Subcutaneous abdominal adipose tissue (tissue), 5 donors: ENCODE data around the gene MRE11.

Experiments
- H3K27ac ChIP-seq: one replicate; pipeline ENCODE4 v1.7.0; 2013; ENCODE audit warnings: low read depth, mild to moderate bottlenecking, inconsistent platforms, low read length, moderate library complexity
- H3K27me3 ChIP-seq, 5 donors: one replicate each; pipeline ENCODE4 v1.7.0; 2013; ENCODE audit warnings: low read length in 5 of 5, inconsistent platforms in 1 of 5; ENCODE audit not compliant: control insufficient read depth in 5 of 5, insufficient read depth in 4 of 5
- H3K36me3 ChIP-seq, 5 donors: one replicate each; pipeline ENCODE4 v1.7.0; 2013; ENCODE audit warnings: low read length in 5 of 5; ENCODE audit not compliant: control insufficient read depth in 5 of 5, insufficient read depth in 5 of 5
- H3K4me1 ChIP-seq, 5 donors: one replicate each; pipeline ENCODE4 v1.7.0; 2013; ENCODE audit warnings: low read length in 5 of 5, mild to moderate bottlenecking in 3 of 5, moderate library complexity in 1 of 5; ENCODE audit not compliant: control insufficient read depth in 5 of 5, insufficient read depth in 5 of 5
- H3K4me3 ChIP-seq, 5 donors: one replicate each; pipeline ENCODE4 v1.7.0; 2013; ENCODE audit warnings: low read length in 5 of 5, low read depth in 1 of 5
- H3K9ac ChIP-seq, 5 donors: one replicate each; pipeline ENCODE4 v1.7.0; 2013; ENCODE audit warnings: low read length in 5 of 5, mild to moderate bottlenecking in 4 of 5, moderate library complexity in 3 of 5
- H3K9me3 ChIP-seq, 5 donors: one replicate each; pipeline ENCODE4 v1.7.0; 2013; ENCODE audit warnings: low read length in 5 of 5; ENCODE audit not compliant: control insufficient read depth in 5 of 5
- donor health status: healthy.
- donor health status: healthy.
- donor health status: healthy.
- donor health status: healthy.
- donor health status: healthy.

MRE11 gene

GRCh38 chr11:94469416-94469815 is 24.2 kb downstream of the MRE11 start:
- Histone ChIP-seq H3K36me3 (peaks cover 31 to 63% (median 42%) of the 10 kb centered on the region in 5 donors), H3K27me3 (no peaks in the 10 kb centered on the region), H3K27ac (no peak overlapping the region), H3K4me1 (no peaks in the 10 kb centered on the region), H3K9ac (no peak overlapping the region), H3K4me3 (no peak overlapping the region), H3K9me3 (no peaks in the 10 kb centered on the region)

DNA sequence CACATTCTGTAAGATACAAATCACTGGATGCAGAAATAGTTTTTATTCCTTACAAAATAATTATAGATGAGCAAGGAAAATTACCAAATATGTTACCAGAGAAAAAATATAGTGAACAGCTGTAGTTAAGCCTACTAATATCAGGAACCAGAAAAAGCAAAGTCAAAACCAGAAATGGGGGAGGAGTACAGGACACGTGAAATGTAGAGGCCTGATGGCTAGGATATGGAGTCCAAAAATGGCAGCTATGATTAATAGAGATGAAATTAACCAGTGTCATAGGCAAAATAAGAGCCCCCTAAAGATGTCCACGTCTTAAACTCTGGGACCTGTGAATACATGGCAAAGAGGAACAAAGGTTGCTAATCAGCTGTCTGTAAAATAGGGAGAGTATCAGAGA is 34.1 kb downstream of the MRE11 start:
- no peak overlapping the region for H3K9ac ChIP-seq
- no peak overlapping the region for H3K27ac ChIP-seq
- H3K36me3 ChIP-seq = peaks cover 18 to 44% (median 31%) of the 10 kb centered on the region in 5 donors
- no peaks in the 10 kb centered on the region for H3K27me3 ChIP-seq
- no peak overlapping the region for H3K4me3 ChIP-seq
- H3K4me1 ChIP-seq = no peaks in the 10 kb centered on the region
- no peaks in the 10 kb centered on the region for H3K9me3 ChIP-seq

GRCh38 chr11:94457118-94458029 is 36.3 kb downstream of the MRE11 start:
- no peak overlapping the region for H3K9ac ChIP-seq
- H3K27me3 ChIP-seq = no peaks in the 10 kb centered on the region
- H3K4me1 ChIP-seq = no peaks in the 10 kb centered on the region
- H3K27ac ChIP-seq = no peak overlapping the region
- peaks cover 0 to 4% (median 0%) of the 10 kb centered on the region in 5 donors for H3K9me3 ChIP-seq
- peaks cover 18 to 51% (median 34%) of the 10 kb centered on the region in 5 donors for H3K36me3 ChIP-seq
- no peak overlapping the region for H3K4me3 ChIP-seq

- Histone ChIP-seq H3K9me3 (peaks cover 0 to 4% (median 0%) of the 10 kb centered on the region in 5 donors), H3K4me1 (no peaks in the 10 kb centered on the region), H3K27ac (no peak overlapping the region), H3K36me3 (peaks cover 15 to 48% (median 29%) of the 10 kb centered on the region in 5 donors), H3K9ac (no peak overlapping the region), H3K27me3 (no peaks in the 10 kb centered on the region), H3K4me3 (no peak overlapping the region)
Measured at GRCh38 chr11:94455861-94456260, 37.8 kb downstream of the MRE11 start.

DNA sequence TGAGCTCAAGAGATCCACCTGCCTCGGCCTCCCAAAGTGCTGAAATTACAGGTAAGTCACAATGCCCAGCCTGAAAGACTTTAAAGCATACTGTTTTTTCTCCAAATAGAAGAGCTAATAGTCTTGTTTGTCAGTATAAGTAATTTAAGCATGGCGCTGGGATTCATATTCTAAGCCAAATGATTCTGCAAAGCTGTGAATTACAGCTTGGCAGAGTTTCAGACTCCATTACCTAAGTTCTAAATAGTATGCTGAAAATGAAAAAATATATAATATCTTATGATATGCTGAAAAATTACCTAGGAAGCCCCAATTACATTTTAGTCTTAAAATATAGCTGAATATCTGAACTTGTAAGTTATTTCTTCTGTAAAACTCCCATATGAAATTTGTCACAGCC is 39.3 kb downstream of the MRE11 start:
- Histone ChIP-seq H3K27ac (no peak overlapping the region), H3K4me3 (no peak overlapping the region), H3K36me3 (peaks cover 6 to 32% (median 15%) of the 10 kb centered on the region in 5 donors), H3K27me3 (no peaks in the 10 kb centered on the region), H3K4me1 (no peaks in the 10 kb centered on the region), H3K9me3 (peaks cover 0 to 4% (median 0%) of the 10 kb centered on the region in 5 donors), H3K9ac (no peak overlapping the region)

GRCh38 chr11:94452988-94453387 is 40.7 kb downstream of the MRE11 start:
- Histone ChIP-seq H3K4me3 (no peak overlapping the region), H3K9me3 (peaks cover 0 to 4% (median 0%) of the 10 kb centered on the region in 5 donors), H3K27ac (no peak overlapping the region), H3K27me3 (no peaks in the 10 kb centered on the region), H3K36me3 (peaks cover 4 to 30% (median 18%) of the 10 kb centered on the region in 5 donors), H3K9ac (no peak overlapping the region), H3K4me1 (no peaks in the 10 kb centered on the region)

DNA sequence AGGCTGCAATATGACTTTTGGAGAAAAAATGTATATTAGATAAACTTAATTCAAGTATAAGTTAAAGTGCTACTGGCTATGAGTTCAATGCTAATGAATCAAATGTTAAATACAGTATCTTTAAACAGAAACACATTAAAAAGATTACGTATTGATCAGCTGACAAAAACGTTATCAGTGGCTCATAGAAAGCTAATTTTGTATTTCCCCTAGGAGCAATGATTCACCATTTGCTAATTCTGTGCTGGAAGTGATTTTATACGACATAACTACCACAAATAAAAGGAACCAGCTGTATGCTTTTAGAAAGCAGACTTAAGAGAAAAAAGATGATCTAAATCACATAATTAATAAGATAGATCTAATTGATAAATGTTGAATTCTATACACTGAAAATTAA is 43.6 kb downstream of the MRE11 start:
- H3K4me3 ChIP-seq = no peak overlapping the region
- no peaks in the 10 kb centered on the region for H3K27me3 ChIP-seq
- H3K9me3 ChIP-seq = peaks cover 0 to 4% (median 0%) of the 10 kb centered on the region in 5 donors
- no peak overlapping the region for H3K9ac ChIP-seq
- peaks cover 10 to 32% (median 24%) of the 10 kb centered on the region in 5 donors for H3K36me3 ChIP-seq
- no peak overlapping the region for H3K27ac ChIP-seq
- H3K4me1 ChIP-seq = no peaks in the 10 kb centered on the region

GRCh38 chr11:94449437-94449836 is 44.2 kb downstream of the MRE11 start:
- peaks cover 10 to 33% (median 28%) of the 10 kb centered on the region in 5 donors for H3K36me3 ChIP-seq
- H3K27ac ChIP-seq = no peak overlapping the region
- no peaks in the 10 kb centered on the region for H3K4me1 ChIP-seq
- peaks cover 0 to 4% (median 0%) of the 10 kb centered on the region in 5 donors for H3K9me3 ChIP-seq
- H3K4me3 ChIP-seq = no peak overlapping the region
- no peaks in the 10 kb centered on the region for H3K27me3 ChIP-seq
- H3K9ac ChIP-seq = no peak overlapping the region

DNA sequence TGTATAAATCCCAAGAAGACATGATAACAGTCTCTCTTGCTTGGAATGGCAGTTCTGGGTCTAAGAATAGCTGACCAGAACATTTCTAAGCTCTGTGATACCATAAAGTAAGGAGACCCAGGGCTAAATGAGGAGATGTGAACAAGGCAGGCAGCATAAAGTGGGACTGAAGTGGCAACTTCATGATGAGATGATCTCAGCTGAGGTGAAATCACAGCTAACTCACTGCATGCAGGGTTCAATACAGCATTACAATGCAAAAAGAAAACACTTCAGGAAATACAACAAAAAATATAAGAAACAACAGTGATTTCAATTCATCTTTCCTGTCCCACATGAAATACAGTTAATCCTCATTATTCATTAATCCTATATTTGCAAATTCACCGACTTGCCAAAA is 44.6 kb downstream of the MRE11 start:
- Histone ChIP-seq H3K4me3 (no peak overlapping the region), H3K27me3 (no peaks in the 10 kb centered on the region), H3K4me1 (no peaks in the 10 kb centered on the region), H3K9me3 (peaks cover 0 to 4% (median 0%) of the 10 kb centered on the region in 5 donors), H3K9ac (no peak overlapping the region), H3K27ac (no peak overlapping the region), H3K36me3 (peaks cover 12 to 37% (median 29%) of the 10 kb centered on the region in 5 donors)

GRCh38 chr11:94447149-94447548 is 46.5 kb downstream of the MRE11 start:
- Histone ChIP-seq H3K4me3 (no peak overlapping the region), H3K9ac (no peak overlapping the region), H3K4me1 (no peaks in the 10 kb centered on the region), H3K9me3 (no peaks in the 10 kb centered on the region), H3K36me3 (peaks cover 19 to 50% (median 32%) of the 10 kb centered on the region in 5 donors), H3K27me3 (no peaks in the 10 kb centered on the region), H3K27ac (no peak overlapping the region)
